ENCODE results near the gene CRACDL.

Gene CRACDL

DNA sequence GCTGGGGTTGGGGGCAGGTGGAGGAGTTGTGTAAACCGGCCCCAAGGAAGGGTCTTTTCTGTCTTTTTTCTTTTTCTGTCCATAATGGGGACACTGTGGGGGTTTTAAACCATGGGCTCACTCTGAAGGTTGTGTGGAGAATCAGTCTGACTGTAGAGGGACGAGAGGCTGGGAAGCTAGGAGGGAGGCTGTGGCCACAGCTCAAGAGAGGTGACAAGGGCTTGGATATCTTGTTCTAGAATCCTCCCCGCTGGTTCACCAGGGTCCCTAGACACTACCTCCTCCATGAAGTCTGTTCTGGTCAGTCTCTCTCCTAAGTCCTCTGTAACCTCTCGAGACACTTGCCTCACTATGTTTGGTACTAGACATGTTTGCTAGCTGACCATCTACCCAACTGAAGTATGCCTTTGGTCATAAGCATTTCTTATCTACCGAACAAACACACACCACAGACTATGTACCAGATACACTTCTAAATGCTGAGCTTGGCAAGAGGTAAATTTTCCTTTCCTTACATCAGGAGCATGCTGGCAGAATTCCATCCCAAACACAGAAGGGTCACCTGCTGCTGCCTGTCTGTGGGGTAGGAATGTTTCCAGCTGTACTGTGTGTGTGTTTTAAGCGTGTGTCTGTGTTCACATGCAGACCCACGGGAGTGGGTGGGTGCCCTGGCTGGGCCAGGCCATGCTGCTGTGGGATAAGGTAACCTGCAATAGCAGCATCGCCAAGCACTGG, 135.5 kb downstream of the CRACDL start:
- no peak for DNase-seq

DNA sequence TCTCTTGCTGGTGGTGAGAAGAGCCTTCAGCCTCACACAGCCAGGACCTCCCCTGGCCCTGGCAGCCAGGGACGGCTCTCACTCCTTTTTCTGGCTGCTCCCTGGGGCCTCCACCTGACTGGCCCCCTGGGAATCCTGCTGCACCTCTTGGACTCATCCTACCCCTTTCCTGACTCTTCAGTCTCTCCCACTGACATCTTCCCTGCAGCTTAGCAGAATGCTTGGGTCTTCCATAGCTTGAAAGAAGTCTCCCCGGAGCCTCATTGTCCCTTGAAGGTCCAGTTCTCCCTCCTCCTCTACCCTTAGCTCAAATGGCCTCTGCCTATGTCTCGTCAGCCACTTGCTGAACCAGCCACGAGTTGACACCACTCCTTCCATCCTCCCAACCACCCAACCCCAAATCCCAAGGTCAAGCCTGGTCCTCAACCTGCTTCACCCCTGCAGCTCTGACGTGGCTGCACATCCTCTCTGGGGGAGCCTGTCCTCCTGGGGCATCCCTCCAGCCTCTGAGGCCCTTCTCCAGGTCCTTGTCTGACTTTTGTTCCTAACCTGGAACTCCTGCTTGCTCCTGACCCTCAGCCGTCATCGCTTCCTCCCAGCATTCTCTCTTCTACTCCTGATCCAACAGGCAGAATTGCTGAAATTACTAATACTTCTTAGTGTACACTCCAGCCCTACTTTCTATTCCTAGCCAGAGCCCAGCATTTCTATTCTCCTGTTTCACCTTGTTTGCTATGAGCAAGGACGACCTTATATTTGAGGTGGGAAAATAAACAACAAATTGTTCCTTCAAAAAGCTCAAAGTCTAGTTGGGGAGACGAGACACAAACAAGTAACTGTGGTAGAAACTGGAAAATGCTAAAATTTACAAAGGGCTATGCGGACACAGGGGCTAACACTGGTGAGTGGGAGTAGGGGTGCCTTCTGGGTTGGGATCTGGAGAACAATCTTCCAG, 136.4 kb downstream of the CRACDL start:
- DNase-seq = no peak

DNA sequence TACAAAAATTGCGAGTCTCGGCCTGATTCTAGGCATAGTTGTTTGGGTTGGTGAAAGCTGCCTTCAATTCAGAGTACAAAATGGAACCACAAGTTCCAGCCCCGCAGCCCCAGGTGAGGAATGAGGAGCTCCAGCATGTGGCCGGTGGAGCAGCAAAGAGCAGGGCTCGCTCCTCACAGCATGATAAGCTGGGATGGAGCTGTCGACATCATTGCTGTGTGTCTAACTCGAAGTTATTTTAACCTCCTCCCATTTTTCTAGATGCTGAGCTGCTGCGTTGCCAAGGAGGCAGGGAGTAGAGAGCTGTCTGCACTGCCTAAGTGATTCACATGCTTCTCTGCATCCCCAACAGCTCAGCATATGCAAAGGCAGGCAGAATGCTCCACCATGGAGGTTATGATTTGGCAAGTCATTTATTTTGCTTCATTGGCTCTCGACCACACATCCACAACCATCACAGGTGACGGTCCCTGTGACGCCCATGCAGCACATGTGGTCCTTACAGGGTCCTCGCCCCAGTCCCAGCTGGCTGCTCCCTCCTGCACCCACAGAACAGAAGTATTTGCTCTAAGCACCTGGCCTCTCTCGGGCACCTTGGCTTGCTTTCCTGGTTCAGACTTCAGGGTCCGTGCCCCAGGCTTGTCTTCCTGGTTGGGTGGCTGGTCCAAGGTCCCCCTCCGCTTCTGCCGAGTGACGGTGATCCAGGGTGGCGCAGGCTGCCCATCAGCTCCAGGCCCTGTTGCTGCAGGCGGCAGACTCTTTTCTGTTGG, 139.1 kb downstream of the CRACDL start:
- DNase-seq = no peak

DNA sequence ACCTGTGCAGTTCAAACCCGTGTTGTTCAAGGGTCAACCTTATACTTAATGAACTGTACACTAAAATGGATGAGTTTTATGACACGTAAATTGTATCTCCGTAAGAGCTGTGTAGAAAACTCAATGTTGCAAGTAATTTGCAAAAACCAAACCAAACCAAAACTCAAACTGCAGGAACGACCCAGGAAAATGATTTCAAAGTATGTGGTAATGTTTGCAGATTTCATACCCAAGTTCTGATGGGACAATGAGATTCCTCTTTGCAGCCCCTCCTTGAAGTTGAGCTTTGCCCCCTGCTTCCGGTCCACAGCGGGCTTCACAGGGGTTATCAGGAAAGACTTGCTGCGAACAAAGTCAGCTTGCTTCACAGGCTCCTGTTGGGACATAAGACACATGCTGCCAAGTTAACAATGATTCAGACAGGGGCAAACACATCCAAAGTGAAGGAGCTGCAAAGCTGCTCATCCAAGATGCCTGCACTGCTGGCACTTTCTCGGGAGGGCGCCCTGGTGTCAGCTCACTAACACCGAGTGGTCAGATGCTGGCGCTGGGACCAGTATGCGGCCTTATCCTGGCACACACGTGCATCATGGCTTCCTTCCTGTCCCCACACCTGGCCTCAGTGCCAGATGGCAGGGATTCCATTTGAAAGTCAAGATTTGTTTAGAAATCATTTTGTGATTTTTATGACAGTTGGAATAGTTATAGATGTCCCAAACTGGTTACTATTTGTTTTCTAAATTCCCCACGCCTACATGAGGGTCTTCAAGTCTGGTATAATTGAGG, 139.9 kb downstream of the CRACDL start:
- DNase-seq = no peak

DNA sequence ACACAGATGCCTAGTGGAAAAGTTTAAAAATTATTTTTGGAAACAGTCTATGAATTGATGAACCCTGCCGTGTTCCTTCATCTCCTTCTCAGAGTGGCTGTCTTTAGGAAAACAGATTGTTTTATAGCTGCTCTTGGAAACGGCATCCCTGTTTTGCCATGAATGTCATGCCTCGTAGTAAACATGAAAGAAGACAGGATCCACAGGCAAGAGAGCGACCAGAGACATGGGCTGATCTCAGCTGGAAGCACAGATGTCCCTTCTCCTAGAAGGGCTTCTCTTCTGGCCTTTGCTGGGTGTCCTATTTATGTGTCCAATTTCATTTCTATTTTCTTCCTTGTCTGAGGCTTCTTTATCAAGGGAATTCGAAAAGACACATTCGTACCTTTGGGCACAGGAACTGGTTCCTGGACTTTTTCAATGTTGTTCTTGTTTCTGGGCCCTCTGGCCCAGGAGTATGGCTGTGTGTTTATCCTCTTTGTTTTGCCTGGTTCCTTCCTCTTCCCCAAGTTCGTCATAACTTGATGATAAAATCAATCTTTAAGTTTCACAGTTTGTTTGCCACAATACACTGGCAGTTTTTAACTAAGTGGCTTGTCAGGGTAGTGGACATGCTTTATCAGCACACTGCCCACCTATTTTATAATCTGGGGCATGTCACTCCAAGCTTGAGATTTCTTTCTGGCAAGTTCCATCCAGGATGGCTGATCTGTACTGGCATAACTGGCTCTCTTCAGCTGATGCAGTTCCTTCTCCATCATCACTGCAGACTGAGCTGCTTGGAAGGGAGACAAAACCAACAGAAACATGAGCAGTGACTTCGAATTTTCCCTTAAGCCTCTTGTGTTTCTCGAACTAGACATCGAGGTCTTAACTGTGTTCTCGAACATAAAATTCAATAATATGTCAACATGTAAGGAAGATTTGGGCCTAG, 141.9 kb downstream of the CRACDL start:
- DNase-seq = no peak

DNA sequence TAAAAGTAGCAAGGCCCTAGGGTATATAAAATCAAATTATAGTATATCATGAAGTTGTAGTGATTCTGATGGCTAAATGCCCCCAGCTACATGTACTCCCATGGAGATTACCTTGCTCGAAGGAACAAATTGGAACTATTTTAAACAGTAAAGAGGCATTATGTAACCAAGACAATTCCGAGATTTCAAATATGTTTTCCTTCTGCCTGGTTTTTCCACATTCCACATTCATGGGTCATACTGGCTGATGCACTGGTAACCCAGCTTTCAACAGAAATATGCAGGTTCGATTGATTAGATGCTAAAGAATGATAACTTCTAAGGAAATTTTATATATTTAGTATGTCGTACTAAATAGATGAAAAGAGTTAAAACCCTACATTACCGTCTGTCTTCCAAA, 142.8 kb downstream of the CRACDL start:
- no peak for DNase-seq

DNA sequence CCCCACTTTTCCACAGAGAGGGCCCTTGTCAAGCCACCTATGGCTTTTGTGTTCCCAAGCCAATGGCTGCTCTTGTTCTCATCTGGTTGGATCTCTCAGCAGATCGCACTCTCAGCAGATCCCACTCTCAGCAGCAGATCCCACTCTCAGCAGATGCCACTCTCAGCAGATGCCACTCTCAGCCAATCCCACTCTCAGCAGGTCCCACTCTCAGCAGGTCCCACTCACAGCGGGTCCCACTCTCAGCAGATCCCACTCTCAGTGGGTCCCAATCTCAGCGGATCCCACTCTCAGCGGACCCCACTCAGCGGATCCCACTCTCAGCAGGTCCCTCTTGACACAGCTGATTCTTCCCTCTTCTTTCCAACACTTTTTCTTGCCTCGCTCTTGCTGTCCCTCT, 145.8 kb downstream of the CRACDL start:
- DNase-seq = no peak

DNA sequence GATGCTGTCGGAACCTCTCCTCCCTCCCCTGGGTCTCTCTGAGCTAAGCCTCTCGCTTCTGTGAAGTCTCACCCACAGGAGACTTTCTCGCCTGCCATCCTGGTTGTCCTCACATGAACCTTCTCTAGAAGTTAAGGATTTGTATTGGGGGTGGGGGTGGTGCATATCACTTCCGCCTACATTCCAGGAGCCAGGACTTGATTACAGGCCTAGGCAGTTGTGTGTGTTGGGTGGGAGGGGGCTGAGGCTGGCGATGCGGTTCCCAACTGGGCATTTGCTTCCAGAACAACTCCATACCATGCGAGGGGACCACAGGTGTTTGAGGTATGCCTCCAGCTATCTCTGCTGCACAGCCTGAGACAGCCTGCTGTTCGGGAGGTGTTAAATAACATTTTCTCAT, 148.3 kb downstream of the CRACDL start:
- DNase-seq = no peak

DNA sequence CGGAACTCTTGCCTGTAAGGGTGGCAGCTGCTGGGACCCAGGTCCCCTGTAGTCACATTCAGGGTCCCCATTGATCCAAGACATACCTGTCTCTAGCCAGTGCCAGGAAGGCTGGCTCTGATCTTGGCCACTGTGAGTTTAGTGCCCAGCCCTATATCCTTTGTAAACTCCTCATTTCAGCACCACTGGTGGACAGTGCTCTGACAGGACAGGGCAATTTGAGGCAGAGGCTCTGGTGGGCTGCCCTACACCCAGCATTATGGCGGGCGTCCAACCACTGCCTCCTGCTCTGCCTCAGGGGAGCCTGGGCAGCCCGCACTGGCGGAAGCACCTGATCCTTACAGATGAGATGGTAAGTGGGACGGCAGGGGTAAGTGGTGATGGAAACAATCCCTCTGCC, 149.8 kb downstream of the CRACDL start:
- no peak for DNase-seq

DNA sequence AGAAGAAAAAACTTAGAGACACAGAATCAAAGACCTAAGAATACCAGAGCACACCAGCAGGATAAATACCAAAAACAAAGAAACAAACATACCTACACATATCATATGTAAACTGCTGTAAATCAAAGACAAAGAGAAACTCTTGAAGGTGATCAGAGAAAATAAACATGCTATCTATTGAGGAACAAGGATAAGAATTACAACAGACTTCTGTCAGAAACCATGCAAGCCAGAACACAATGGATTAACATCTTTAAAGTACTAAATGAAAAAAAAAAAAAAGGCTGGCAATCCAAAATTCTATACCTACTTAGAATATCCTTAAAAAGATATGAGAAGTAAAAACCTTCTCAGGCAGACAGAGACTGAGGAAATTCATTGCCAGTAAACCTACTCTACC, 153.5 kb downstream of the CRACDL start:
- no peak for DNase-seq

DNA sequence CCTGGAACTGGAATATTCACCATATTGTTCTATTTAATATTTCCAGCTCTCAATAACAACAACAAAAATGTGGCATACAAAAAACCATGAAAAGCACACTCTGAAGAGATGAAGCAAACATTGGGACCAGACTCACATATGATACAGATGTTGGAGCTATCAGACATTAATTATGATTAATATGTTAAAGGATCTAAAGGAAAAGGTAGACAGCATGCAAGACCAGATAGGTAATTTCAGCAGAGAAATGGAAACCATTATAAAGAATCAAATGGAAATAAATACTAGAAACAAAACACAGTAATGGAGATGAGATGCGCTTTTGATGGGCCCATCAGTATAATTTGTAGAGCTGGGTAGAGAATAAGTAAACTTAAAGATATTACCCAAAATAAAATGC, 154.2 kb downstream of the CRACDL start:
- DNase-seq = no peak

DNA sequence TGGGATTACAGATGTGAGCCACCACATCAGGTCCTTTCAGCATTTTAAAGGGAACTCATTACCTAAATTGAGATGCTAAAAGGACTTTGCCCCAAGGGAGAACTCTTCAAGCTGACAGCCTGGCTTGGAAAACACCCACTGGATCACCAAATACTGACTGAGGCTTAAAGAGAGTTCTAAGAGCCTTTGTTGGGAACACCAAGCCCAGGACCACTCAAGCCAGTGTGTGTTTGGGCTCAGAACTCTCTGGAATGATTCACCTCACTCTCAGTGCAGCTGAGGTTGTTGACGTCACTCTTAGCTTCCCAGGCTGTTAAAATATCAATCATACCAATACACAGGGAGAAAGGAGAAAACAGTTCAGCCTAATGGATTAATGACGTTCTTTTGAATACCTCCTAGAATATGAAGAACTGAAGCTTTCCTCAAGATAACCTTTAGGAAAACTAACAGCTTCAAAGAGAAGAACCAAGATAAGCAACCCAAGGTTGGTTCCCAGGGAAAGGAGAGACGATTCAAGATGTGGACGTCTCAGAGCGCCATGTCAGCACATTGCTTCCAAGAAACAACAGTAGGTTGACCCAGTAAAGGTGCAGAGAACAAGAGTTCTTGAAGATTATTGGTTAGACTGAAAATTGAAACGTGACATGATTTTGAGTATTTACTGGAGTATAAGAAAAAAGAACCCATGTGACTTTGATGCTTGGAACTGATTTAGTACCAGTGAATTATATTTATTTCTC, 157.1 kb downstream of the CRACDL start:
- DNase-seq = no peak

DNA sequence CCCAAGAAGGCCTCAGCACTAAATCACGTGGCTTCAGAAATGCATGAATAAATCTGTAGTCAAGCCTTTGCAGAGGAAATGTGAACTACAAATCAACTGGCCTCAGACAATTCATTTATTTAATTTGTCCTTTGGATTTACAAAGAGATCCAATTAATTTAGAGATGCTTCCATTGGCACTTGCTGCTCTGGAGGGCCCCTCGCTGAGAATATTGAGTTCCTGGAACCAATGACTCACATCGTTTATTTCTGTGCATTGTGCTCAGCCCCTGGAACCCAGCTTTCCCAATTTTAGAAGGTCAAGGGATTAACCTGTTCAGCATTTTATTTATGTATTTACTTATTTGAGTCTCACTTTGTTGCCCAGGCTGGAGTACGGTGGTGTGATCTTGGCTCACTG, 157.9 kb downstream of the CRACDL start:
- DNase-seq = no peak

DNA sequence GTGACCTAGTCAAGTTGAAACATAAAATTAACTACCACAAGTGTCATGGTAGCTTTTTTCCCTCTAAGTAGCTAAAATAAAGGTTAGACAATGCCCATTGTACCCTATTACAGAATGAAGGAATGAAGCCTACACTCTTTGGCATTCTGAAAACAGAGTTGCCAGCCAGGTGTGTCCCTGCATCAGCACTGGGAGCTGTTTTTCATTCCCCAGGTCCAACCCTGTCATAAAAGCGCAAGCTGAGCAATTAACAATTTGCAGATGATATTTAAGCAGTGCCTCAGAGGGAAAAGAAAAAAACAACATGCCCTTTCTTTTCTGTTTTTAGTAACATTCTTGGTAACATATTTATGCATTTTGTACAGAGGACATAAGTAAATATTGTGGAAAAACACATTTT, 158.3 kb downstream of the CRACDL start:
- no peak for DNase-seq

DNA sequence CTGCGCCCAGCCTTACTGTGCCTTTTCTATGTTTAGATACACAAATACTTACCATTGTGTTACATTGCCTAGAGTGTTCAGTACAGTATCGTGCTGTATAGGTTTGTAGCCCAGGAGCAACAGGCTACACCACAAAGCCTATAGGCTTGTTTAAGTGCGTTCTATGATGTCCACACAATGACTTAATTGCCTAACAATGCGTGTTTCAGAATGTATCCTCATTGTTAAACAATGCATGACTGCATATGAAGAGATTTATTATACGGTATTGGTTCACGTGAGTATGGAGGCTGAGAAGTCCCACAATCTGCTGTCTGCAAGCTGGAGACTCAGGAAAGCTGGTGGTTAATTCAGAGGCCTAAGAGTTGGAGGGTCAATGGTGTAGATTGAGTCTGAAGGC, 158.9 kb downstream of the CRACDL start:
- no peak for DNase-seq

DNA sequence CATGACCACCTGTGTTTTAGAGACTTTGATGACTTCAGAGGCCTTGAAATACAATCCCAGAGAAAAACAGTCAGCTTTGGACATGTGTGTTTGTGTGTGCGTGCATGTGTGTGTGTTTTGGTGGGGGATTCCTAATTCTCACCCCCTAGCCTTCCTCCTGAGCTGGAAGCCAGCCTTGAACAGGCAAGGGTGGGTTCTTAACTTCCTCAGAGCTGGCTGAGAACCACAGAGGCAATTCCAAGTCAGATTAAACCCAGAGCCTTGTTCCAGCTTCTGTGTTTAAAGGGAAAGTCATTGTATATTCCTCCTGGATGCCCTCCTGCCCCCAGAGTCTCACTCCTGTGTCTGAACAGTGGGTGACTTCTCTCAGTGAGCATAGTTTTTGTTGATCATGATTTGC, 159.9 kb downstream of the CRACDL start:
- no peak for DNase-seq

DNA sequence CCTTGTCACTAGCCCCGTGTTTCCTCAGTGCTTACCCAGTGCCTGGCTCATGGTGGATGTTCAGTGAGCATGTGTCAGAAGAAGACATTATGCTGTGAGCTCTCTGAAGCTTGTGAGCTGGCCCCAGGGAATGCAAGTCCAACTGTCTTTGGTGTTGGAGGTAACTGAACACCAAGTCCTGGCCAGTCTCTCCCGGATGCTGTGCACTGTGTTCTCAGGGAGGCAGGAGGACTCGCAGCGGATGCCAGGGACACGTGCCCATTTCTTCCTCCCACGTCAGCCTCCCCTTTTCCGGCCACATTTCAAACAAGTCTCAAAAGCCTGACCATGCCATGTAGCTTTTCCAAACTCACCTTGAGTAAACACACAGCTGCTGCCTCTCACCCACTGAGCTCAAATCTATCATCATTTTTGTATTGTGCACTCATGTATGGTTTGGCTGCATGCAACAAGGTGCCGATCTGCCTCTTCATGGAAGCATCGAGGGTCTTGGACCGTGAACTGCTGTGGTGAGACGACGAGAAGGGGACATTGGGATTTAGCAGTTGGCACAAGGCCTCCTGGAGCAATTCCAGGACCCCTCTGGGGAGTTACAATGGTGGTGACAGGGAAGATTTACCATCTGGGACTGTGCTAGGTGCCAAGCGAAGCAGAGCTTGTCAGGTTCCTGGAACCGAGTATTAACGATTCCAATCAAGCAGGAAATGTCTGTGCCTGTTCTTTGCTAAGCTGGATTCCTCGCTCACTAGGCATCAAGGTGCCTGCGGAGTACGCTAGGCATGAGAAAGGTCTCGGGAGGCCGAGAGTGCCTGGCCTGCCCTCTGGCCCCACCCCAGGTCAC, 160.7 kb downstream of the CRACDL start:
- no peak for DNase-seq

DNA sequence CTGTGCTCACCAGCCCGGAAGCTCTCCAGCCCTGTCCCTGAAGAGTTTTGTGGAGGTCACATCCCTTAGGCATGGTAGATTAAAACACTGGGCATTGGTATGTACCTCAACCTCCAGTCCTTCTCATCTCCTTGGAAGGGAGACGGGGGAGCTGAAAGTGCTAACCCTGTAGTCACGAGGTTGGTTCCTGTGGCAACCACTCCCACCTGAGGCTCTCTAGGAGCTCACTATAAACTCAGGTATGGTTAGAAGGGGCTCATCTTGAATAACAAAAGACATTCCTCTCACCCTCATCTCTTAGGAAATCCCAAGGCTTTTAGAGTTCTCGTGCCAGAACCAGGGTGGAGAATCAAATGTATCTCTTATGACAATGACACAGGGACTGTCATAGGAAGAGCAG, 162.1 kb downstream of the CRACDL start:
- no peak for DNase-seq

DNA sequence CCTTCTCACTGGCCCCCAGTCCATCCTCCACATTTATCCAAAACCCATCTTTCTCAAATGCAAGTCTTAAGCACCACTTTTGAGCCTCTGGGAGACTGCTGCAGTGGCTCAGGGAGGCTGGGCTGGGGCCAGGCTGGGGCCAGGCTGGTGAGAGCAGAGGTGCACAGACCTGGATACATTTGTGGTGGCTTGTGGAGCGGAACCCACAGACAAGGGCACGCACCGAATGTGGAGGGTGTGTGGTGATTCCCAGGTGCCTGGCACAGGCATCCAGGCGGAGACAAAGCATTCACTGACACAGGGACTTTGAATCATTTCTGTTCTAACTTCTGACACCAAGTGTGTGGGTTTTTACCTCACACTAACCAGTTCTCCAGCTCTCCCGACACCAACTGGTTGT, 162.9 kb downstream of the CRACDL start:
- DNase-seq = no peak

DNA sequence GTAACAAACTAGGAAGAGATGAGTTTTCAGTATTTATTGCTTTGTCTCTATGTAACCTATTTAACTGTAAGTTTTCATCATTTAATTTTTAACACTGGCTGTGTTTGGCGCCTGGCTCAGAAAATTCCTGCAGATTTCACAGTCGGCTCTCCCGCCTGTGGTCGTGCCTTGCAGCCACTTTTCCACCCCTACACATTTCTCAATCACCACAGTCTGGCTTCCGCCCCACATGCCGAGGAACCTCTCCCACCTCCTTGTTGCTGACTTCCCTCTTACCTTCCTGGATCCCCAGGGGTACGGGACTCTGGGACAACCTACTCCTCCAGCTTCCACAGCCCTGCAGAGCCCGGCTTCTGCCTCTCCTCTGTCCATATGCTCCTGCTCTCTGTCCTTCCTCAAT, 163.5 kb downstream of the CRACDL start:
- DNase-seq = no peak

Data from central memory CD4-positive, alpha-beta T cell (primary cell).